A549 (cell line): ENCODE data around the gene RHBDL2. TPM values are rescaled to one million over a fixed set of nuclear protein-coding genes. Genes with fewer than 3 reads are reported as not detected.

Experiments used
- ATAC-seq, 2 experiments: fragments of 200-7000 bp in 1 of 2; fragments of >200 bp in 1 of 2; cut with Nextera tagmentation in 1 of 2; cut with Tn5 transposase in 1 of 2; 3 replicates each; pipeline versions ENCODE4 v1.8.0 to v1.9.1; 2018 to 2020; ENCODE audit warnings: mild to moderate bottlenecking in 1 of 2, moderate library complexity in 1 of 2
- CTCF ChIA-PET: fragments of 300-600 bp; sonication (Branson Sonifier 250); formaldehyde crosslinking; extraction: SDS; loops from one replicate; lab custom pipeline; 2021; ENCODE audit warnings: antibody characterized with exemption, inconsistent platforms; lab: Yijun Ruan, JAX
- POLR2A ChIA-PET: fragments of 350-600 bp; formaldehyde crosslinking; extraction: SDS; loops from one replicate; lab custom pipeline; 2021; ENCODE audit warnings: antibody characterized with exemption, inconsistent platforms; lab: Yijun Ruan, JAX
- DNase-seq, 2 experiments: peaks; one replicate each; pipeline versions ENCODE4 v3.0.0 to v3.0.0-alpha.2; 2011 to 2016; ENCODE audit warnings: low read depth in 1 of 2, low spot score in 1 of 2
- FAIRE-seq: peaks from 2 replicates; lab custom pipeline; 2011; peaks lifted over from hg19 to GRCh38; lab: Jason Lieb, UNC
- H3K27ac ChIP-seq, 2 experiments: fragments of >200 bp; sonication (Bioruptor Twin); formaldehyde crosslinking; 3 replicates each; pipeline ENCODE4 v1.5.1; 2016 to 2017
- H3K4me1 ChIP-seq: fragments of >200 bp; sonication (Bioruptor Twin); formaldehyde crosslinking; 3 replicates; pipeline ENCODE4 v1.6.1; 2016
- H3K4me2 ChIP-seq: fragments of >200 bp; sonication (Bioruptor Twin); formaldehyde crosslinking; 3 replicates; pipeline ENCODE4 v1.6.1; 2016
- H3K4me3 ChIP-seq: fragments of >200 bp; sonication (Bioruptor Twin); formaldehyde crosslinking; 3 replicates; pipeline ENCODE4 v1.5.1; 2016
- H3K9me3 ChIP-seq: fragments of >200 bp; sonication (Bioruptor Twin); formaldehyde crosslinking; 3 replicates; pipeline ENCODE4 v1.6.1; 2016
- BCL3 ChIP-seq: fragments of >200 bp; sonication (Bioruptor Twin); formaldehyde crosslinking; IDR thresholded peaks from 3 replicates; pipeline ENCODE4 v1.6.1; 2016
- BHLHE40 ChIP-seq: IDR thresholded peaks from 2 replicates; pipeline ENCODE4 v1.6.1; 2012; ENCODE audit warnings: low read depth, low read length, inconsistent platforms
- CEBPB ChIP-seq, 2 experiments: fragments of >200 bp in 1 of 2; sonication (Bioruptor Twin) in 1 of 2; formaldehyde crosslinking in 1 of 2; IDR thresholded peaks; 2 replicates each; pipeline ENCODE4 v1.6.1; 2012 to 2016
- CTCF ChIP-seq: fragments of >200 bp; sonication (Bioruptor Twin); formaldehyde crosslinking; IDR thresholded peaks from 3 replicates; pipeline ENCODE4 v1.5.1; 2016
- FOSB ChIP-seq: fragments of 250-450 bp; sonication (Bioruptor Pico); IDR thresholded peaks from 2 replicates; pipeline ENCODE4 v1.5.0; 2020; ENCODE audit warnings: mild to moderate bottlenecking, moderate library complexity
- HOXB13 ChIP-seq: fragments of 250-450 bp; sonication (Bioruptor Pico); IDR thresholded peaks from 2 replicates; pipeline ENCODE4 v1.5.0; 2020; ENCODE audit warnings: low read depth, mild to moderate bottlenecking, moderate library complexity
- HOXB5 ChIP-seq: fragments of 250-450 bp; sonication (Bioruptor Pico); IDR thresholded peaks from 2 replicates; pipeline ENCODE4 v1.5.0; 2020; ENCODE audit warnings: mild to moderate bottlenecking, moderate library complexity
- KDM5A ChIP-seq: fragments of 200-600 bp; sonication (generic); IDR thresholded peaks from 2 replicates; pipeline ENCODE4 v1.6.1; 2016; ENCODE audit warnings: antibody characterized with exemption, mild to moderate bottlenecking
- MAFK ChIP-seq: fragments of 450-650 bp; IDR thresholded peaks from 2 replicates; pipeline ENCODE4 v1.6.1; 2014; ENCODE audit not compliant: partially characterized antibody
- NFE2L2 ChIP-seq: fragments of 150-350 bp; conservative IDR thresholded peaks from 2 replicates; pipeline ENCODE4 v1.6.1; 2014; ENCODE audit warnings: low read length
- NR3C1 ChIP-seq: fragments of >200 bp; sonication (Bioruptor Twin); formaldehyde crosslinking; IDR thresholded peaks from 3 replicates; pipeline ENCODE4 v1.6.1; 2017
- PHF8 ChIP-seq: fragments of 200-600 bp; sonication (generic); IDR thresholded peaks from 2 replicates; pipeline ENCODE4 v1.6.1; 2016; ENCODE audit warnings: low read depth, mild to moderate bottlenecking, antibody characterized with exemption, moderate library complexity, borderline replicate concordance
- POLR2A ChIP-seq: IDR thresholded peaks from 2 replicates; pipeline ENCODE4 v1.6.1; 2012; ENCODE audit warnings: mild to moderate bottlenecking, low read length
- SMC3 ChIP-seq: fragments of >200 bp; sonication (Bioruptor Twin); formaldehyde crosslinking; IDR thresholded peaks from 3 replicates; pipeline ENCODE4 v1.6.1; 2018; ENCODE audit warnings: inconsistent platforms
- TP53 ChIP-seq: fragments of 250-450 bp; sonication (Bioruptor Pico); IDR thresholded peaks from 2 replicates; pipeline ENCODE4 v1.5.0; 2021; ENCODE audit warnings: mild to moderate bottlenecking, moderate library complexity
- ZC3H11A ChIP-seq: fragments of 450-650 bp; IDR thresholded peaks from 2 replicates; pipeline ENCODE4 v1.6.1; 2014; ENCODE audit warnings: antibody characterized with exemption, mild to moderate bottlenecking
- WGBS: methylation state at CpG from one replicate; pipeline ENCODE4 v1.1.6; 2017; ENCODE audit errors: missing lambda C conversion rate; 5-methylcytosine and 5-hydroxymethylcytosine counted together
- polyA plus RNA-seq, 4 experiments: library from polyadenylated mRNA; depleted of rRNA in 3 of 4; stranded (reverse); fragments of >200 nt; fragmentation: RNase III in 1 of 4; extraction: RNeasy Plus Mini Kit Qiagen cat#74134 plus additional on column Dnase treatment in 1 of 4; gene quantifications; 2 replicates in 3 of 4; 3 replicates in 1 of 4; pipeline ENCODE4 v1.2.3, GENCODE V29; 2011 to 2017
- TF ChIP-seq, protein P1 (sequence below): fragments of 200-600 bp; sonication (generic); IDR thresholded peaks from 2 replicates; pipeline ENCODE4 v1.6.1; 2016; ENCODE audit warnings: antibody characterized with exemption, mild to moderate bottlenecking, moderate library complexity
- TF ChIP-seq, protein P2 (sequence below): fragments of >200 bp; sonication (Bioruptor Twin); formaldehyde crosslinking; IDR thresholded peaks from 2 replicates; pipeline ENCODE4 v1.6.1; 2016
- TF ChIP-seq, protein P3 (sequence below): fragments of 450-650 bp; IDR thresholded peaks from 2 replicates; pipeline ENCODE4 v1.6.1; 2014; ENCODE audit warnings: antibody characterized with exemption
- TF ChIP-seq, protein P4 (sequence below): fragments of 250-450 bp; sonication (Bioruptor Pico); IDR thresholded peaks from 2 replicates; pipeline ENCODE4 v1.5.0; 2020; ENCODE audit warnings: low read depth, mild to moderate bottlenecking, moderate library complexity

Gene RHBDL2
- polyA plus RNA-seq, 2 of the 4 experiments (the other 2 are of a cell fraction), result 2.6 to 3.6 TPM

DNA sequence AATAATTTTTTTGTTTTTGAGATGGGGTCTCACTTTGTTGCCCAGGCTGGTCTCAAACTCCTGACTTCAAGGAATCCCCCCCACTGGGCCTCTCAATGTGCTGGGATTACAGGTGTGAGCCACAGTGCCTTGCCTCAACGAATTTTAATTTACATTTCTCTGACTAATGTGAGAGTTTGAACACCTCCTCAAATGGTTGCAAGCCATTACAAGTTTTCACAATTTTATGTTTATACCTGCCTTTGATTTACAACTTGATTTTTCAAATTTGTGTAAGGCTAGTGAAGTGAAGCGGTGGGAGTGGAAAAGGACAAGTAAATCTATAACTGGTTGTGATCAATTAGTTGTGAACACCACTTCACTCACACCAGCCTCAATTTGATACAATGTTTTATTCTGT lies 8.9 kb upstream of the RHBDL2 start (continued):
- TF ChIP-seq, protein P1, sequence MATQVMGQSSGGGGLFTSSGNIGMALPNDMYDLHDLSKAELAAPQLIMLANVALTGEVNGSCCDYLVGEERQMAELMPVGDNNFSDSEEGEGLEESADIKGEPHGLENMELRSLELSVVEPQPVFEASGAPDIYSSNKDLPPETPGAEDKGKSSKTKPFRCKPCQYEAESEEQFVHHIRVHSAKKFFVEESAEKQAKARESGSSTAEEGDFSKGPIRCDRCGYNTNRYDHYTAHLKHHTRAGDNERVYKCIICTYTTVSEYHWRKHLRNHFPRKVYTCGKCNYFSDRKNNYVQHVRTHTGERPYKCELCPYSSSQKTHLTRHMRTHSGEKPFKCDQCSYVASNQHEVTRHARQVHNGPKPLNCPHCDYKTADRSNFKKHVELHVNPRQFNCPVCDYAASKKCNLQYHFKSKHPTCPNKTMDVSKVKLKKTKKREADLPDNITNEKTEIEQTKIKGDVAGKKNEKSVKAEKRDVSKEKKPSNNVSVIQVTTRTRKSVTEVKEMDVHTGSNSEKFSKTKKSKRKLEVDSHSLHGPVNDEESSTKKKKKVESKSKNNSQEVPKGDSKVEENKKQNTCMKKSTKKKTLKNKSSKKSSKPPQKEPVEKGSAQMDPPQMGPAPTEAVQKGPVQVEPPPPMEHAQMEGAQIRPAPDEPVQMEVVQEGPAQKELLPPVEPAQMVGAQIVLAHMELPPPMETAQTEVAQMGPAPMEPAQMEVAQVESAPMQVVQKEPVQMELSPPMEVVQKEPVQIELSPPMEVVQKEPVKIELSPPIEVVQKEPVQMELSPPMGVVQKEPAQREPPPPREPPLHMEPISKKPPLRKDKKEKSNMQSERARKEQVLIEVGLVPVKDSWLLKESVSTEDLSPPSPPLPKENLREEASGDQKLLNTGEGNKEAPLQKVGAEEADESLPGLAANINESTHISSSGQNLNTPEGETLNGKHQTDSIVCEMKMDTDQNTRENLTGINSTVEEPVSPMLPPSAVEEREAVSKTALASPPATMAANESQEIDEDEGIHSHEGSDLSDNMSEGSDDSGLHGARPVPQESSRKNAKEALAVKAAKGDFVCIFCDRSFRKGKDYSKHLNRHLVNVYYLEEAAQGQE, result no peak
- TF ChIP-seq, protein P2, sequence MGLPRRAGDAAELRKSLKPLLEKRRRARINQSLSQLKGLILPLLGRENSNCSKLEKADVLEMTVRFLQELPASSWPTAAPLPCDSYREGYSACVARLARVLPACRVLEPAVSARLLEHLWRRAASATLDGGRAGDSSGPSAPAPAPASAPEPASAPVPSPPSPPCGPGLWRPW, result no peak
- no peak for TF ChIP-seq HOXB13 (CRISPR knock-in tag)
- no peak for TF ChIP-seq ZC3H11A
- TF ChIP-seq, protein P3, sequence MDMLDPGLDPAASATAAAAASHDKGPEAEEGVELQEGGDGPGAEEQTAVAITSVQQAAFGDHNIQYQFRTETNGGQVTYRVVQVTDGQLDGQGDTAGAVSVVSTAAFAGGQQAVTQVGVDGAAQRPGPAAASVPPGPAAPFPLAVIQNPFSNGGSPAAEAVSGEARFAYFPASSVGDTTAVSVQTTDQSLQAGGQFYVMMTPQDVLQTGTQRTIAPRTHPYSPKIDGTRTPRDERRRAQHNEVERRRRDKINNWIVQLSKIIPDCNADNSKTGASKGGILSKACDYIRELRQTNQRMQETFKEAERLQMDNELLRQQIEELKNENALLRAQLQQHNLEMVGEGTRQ, result no peak
- TF ChIP-seq PHF8, result no peak
- TF ChIP-seq HOXB5 (CRISPR knock-in tag), result no peak
- TF ChIP-seq KDM5A, result no peak

DNA sequence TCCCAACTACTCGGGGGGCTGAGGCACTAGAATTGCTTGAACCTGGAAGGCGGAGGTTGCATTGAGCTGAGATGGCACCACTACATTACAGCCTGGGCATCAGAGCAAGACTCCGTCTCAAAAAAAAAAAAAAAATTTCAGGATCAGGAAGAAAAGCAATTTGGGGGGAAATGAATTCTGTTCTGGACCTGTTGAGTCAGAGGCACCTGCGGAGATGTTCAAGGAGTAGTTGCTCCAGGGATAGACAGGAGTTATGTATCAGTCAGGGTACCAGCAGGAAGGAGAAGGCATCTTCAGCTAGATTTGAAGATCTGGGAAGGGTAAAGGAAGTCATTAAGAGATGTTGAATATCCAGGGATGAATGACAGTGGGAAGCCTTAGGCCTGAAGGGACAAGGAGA lies 2.9 kb upstream of the RHBDL2 start:
- FAIRE-seq, result no peak

More for the DNA sequence above, 2.9 kb upstream of the RHBDL2 start:
- DNase-seq, result no peak
- no peak overlapping the region for H3K4me2 ChIP-seq
- CTCF ChIA-PET, result no interaction called here
- no peaks in the 10 kb centered on the region for H3K9me3 ChIP-seq
- ATAC-seq, result no peak
- no peak overlapping the region for H3K4me3 ChIP-seq
- no peak for TF ChIP-seq CEBPB (IDR thresholded peaks at IDR 0.05)
- TF ChIP-seq TP53 (CRISPR knock-in tag), result no peak
- TF ChIP-seq, protein P3, result no peak
- TF ChIP-seq KDM5A, result no peak
- no peak for TF ChIP-seq NR3C1
- no peak for TF ChIP-seq SMC3
- TF ChIP-seq HOXB13 (CRISPR knock-in tag), result no peak
- no peak for TF ChIP-seq NFE2L2
- no peak for TF ChIP-seq POLR2A
- TF ChIP-seq FOSB, result no peak
- TF ChIP-seq ZC3H11A, result no peak
- no peak for TF ChIP-seq BHLHE40
- TF ChIP-seq CTCF, result no peak
- no peak for TF ChIP-seq MAFK
- TF ChIP-seq PHF8, result no peak
- TF ChIP-seq, protein P4, sequence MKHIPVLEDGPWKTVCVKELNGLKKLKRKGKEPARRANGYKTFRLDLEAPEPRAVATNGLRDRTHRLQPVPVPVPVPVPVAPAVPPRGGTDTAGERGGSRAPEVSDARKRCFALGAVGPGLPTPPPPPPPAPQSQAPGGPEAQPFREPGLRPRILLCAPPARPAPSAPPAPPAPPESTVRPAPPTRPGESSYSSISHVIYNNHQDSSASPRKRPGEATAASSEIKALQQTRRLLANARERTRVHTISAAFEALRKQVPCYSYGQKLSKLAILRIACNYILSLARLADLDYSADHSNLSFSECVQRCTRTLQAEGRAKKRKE (CRISPR knock-in tag), result no peak
- no peak for TF ChIP-seq BCL3
- TF ChIP-seq, all 56 proteins: peak for 0
- POLR2A ChIA-PET, result no interaction called here
- H3K27ac ChIP-seq, result no peak overlapping the region
- 73% methylated on average over 4 of the region's 4 CpGs for WGBS
- H3K4me1 ChIP-seq, result peaks cover 3% of the 10 kb centered on the region; the same call in 1 of the 3 replicates
